GM19023 (cell line): Measurements from ENCODE around the gene DPP6.

ENCODE experiments used
- ATAC-seq: cut with Tn5 transposase; IDR thresholded peaks from one replicate; pipeline ENCODE4 v1.9.1; 2021; ENCODE audit warnings: mild to moderate bottlenecking, moderate library complexity; ENCODE audit not compliant: unreplicated experiment

Gene DPP6

DNA sequence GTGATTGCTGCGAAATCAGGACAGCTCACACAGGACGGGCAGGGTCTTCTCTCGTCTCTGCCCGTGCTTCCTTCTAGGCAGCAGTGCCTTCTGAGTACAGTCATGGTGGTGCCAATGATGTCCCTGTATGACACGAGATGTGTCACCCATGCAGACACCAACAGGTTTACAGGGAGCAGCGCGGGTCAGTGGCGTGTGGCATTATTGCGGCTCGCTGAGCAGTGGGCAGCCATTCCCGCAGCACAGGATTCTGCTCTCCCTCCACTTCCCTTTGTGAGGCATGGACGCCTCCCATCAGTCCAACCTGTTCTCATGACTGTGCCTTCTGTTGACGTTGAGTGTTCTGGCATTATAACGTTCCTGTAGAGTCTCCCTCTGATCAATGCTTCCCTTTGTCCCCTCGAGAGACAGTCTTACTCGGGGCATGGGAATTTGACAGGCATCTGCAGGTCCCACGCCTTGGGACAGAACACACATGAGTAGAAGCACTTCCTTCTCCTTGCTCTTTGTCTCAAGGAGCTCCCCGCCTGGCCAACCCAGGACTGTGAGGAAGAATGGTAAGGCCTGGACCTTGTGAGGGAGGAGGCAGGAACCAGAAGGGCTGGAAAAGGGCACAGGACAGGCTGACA is 731.2 kb downstream of the DPP6 start:
- no peak for ATAC-seq

GRCh38 chr7:154785898-154786297 is 733.7 kb downstream of the DPP6 start:
- ATAC-seq = no peak

GRCh38 chr7:154789404-154789803 is 737.2 kb downstream of the DPP6 start:
- ATAC-seq = no peak

GRCh38 chr7:154791611-154792010 is 739.4 kb downstream of the DPP6 start:
- ATAC-seq = no peak

- ATAC-seq = no peak
These were observed 740.3 kb downstream of the DPP6 start for GRCh38 chr7:154792436-154793055.

DNA sequence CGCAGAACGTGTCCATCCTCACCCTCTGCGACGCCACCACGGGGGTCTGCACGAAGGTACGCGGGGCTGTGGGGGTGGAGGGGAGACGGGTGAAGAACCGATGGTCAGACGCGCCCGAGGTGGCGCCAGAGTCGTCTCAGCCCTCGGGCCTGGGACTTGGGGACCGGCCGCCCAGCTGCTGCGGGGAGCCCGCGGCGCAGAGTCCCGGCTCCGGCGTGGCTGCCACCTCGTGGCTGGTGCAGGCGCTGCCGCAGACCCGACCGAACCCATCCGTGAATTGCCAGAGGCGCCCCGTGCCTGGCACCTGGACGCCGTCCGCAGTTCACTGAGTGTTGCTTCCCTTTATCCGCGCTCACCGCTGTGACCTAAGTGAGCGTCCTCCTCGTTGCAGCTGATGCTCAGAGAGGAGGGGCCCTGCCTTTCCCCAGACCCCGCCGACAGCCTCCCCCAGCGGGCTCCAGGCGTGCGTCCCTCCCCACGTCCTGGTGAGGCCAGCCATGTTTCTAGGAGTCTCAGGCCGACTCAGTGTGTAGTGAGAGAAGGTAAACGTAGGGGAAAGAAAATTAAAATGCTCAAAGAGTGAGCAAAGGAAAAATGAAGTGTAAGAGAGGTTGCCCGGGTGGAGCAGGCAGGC is 742.1 kb downstream of the DPP6 start:
- ATAC-seq = no peak

- no peak for ATAC-seq
These were observed 742.8 kb downstream of the DPP6 start for GRCh38 chr7:154795014-154795413.

DNA sequence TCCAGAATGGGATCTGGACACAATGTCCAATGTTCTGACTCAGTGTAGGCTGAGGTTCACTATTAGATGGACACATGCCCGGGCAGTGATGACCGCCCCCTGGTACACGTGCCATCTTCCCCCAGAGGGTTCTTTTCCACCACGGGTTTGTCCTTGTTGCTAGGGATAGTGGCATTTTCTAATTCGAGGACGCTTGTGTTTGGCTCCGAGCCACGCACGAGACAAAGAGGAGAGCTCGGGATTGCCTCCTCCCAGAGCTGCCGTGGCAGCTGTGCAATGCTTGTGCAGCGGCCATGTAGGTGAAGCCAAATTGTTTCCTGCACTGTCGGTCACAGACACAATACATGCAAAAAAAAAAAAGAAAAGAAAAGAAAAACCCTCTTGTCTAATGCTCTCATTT is 743.2 kb downstream of the DPP6 start:
- ATAC-seq = no peak

- ATAC-seq = no peak
These were observed 752.3 kb downstream of the DPP6 start for GRCh38 chr7:154804449-154804848.

DNA sequence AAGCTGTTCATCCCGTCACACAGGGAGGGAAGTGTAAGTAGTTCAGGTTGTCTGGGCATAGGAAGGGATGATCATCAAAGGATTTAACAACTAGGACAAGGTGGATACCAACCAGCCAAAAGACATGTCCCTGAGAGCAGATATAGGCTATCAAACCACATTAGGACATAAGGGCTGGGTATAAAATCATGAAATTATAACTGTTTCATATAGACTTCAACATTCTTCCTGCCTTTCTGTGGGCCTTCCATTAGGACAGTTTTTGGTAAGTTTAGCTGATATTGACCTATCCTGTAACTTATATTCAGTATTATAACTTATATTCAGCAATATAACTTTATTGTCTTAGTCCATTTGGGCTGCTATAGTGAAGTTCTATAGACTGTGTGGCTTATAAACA is 759.8 kb downstream of the DPP6 start:
- ATAC-seq = no peak

DNA sequence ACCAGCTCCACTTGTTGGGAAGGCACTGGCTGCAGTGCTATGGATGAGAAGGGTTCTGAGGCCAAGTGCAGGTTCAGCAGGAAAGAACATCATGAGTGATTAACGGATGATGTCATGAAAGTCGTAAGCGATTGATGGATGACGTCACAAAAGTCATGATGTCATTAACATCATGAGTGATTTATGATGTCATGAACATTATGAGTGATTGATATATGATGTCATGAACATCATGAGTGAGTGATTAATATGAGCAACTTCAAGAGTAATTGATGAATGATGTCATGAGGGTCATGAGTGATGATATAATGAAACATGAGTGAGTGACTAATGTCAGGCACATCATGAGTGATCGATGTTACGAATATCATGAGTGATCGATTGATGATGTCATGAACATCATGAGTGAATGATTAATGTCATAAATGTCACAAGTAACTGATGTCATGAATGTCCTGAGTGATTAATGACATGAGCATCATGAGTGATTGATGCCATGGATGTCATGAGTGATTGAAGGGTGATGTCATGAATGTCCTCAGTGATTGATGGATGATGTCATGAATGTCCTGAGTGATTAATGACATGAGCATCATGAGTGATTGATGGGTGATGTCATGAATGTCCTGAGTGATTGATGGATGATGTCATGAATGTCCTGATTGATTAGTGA is 765.2 kb downstream of the DPP6 start:
- ATAC-seq = no peak

DNA sequence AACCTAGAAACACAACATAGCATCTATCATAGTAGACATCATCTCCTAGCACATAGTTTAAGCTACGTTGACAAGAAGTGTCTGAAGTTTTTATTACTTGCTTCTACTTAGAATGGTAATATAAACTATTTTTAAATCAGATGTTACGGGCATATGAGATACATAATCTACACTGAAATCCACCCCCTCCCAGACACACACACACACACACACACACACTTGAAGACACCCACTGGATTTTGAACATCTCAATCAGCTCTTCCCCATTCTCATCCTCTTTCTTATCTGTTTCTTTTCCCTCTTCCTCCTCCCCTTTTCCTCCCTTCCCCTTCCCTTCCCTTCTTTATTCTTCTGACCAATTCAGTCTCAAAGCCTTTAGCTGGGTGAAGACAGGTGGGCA is 774.8 kb downstream of the DPP6 start:
- ATAC-seq = no peak

DNA sequence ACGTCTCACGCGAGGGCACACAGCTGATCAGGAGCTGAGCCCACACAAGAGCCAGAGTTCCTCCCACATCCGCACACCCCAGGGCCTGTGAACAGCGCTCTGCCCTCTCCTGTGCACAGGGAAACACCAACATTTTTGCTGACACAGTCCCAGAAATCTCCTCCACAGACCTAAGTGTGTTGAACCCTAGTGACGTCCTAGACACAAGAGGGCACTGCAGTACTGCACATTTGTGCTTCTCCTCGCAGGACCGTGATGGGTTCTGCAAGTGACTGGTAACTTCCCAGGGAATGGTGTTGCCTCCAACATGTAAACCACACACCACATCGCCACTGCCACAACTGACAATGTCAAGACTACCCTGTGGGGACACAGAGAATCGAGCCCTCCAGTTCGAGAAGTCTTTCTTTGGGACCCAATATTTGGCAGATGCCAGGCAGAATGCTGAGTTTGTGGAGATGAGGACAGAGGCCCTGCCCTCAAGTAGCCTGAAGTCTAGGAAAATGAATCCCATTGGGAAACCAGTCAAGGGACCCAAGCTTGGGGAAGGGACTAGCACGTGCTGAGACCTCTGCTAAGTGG is 780.5 kb downstream of the DPP6 start:
- no peak for ATAC-seq

GRCh38 chr7:154836021-154836448 is 783.8 kb downstream of the DPP6 start:
- no peak for ATAC-seq

- no peak for ATAC-seq
These were observed 784.9 kb downstream of the DPP6 start for GRCh38 chr7:154837087-154837486.

DNA sequence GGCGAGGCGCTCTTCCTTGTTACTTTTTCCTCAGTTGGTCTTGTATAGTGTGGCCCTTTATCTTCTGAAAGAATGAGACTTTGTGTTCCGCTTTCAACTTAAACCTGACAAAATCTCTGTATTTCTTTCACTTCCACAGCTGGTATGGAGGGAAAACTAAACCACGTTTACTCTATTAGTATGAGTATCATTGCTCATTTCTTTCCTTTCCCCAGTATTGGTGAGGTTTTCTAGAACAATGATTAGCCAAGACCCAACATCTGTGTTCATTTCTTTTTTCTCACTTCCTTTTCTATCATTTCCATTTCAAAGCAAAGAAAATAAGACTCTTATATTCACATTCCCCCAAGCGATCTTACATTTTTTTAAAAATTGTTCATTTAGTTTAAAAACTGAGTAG is 785.4 kb downstream of the DPP6 start:
- peak; percentile 79 for ATAC-seq

DNA sequence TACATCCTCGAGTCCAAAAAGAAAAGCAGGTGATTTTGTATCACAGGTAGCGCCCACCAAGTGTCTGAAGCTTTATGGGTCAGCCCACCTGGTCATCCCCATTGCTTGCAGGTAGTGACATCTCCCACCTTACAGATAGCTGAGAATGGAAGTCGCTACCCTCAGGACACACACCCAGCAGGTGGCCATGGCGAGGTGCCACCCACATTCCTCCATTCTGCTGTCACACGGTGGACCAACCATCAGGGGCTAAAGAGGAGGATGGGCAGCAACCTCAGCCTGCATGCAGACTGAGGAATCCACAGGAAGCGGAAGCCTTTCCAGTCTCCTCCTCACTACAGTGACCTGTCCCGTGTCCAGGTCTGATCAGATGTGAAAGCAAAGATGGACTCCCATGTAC is 787.9 kb downstream of the DPP6 start:
- no peak for ATAC-seq

DNA sequence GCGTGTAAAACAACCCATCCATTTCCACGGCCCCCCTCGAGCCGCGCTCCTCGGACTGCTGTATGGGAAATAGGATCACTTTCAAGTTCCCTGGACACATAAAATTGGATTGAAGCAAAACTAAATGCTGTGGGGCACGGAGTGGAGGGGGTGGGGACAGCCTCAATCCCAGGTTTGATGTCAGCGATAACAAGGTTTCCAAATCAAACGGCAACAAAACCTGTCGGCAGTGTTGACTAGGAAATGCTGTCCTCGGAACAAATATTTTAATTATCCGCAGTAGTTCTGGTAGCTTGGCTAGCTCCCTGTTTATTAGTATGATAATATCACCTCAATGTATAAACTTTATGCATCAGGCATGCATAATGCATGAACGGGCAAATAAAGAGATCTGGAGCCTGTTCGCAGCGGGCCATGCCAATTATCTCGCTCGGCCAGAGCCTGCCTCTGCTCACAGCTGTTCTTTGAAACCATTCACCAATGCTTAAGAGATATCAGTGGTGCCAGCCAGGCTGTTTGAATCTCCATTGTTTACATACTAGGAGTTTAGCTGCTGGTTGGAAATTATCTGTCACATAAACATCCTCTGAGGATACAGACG is 789.6 kb downstream of the DPP6 start:
- no peak for ATAC-seq

GRCh38 chr7:154842591-154842990 is 790.4 kb downstream of the DPP6 start:
- no peak for ATAC-seq

DNA sequence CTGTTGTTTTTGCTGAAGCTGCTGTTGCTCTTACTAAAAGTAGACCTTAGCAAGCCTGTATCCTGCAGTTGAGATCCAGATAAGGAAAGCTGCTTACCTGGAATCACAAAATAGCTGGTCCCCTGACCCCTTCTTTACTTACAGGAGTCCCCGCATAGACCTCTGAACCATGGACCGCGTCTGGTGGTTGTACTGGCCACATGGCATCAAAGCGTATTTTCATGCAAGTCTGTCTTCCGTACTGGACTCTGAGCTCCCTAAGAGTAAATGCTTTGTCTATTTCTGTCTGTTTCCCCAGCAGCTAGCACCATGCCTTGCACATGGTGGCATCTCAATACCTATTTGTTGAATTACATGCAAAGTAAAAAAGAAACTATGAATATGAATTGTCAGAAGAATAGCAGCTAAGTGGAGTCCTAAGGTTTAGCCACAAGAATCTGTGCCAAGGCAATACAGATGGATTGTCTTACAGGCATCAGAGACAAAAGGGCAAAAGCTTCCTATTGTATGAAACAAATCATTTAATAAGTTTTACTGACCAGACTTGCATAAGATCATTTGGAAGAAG is 791.6 kb downstream of the DPP6 start:
- ATAC-seq = no peak

- no peak for ATAC-seq
These were observed 792.3 kb downstream of the DPP6 start for GRCh38 chr7:154844499-154844898.
